ENCODE data around the gene LHFPL5. TPM values are rescaled to one million over a fixed set of nuclear protein-coding genes. Genes with fewer than 3 reads are reported as not detected.

Gene LHFPL5
- polyA plus RNA-seq, 4 donors: 0.04 to 0.12 TPM; not detected in 2

DNA sequence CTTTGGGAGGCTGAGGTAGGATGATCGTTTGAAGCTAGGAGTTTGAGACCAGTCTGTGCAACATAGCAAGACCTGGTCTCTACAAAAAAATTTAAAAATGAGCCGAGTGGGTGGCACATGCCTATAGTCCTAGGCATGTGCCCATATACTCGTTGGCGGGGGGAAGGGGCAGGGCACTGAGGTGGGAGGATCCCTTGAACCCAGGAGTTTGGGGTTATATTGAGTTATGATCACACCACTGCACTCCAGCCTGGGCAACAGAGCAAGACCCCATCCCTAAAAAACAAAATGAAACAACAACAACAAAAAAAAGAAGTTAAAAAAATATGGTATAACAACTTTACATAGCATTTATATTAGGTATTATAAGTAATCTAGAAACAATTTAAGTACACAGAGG is 47.8 kb downstream of the LHFPL5 start:
- DNase-seq: no peak
- Histone ChIP-seq H3K27ac (ENCODE audit: low read depth in 1 of 3, low read length in 2 of 3) (no peak overlapping the region), H3K9me3 (ENCODE audit: control insufficient read depth in 2 of 2, insufficient read depth in 1 of 2, low read depth in 1 of 2, low read length in 1 of 2) (peaks cover 0 to 7% of the 10 kb centered on the region in 2 donors), H3K36me3 (ENCODE audit: control insufficient read depth in 3 of 3, insufficient read depth in 2 of 3, low read depth in 1 of 3, low read length in 3 of 3) (peaks cover 0 to 26% (median 21%) of the 10 kb centered on the region in 3 donors), H3K4me3 (ENCODE audit: low read depth in 1 of 3, low read length in 3 of 3) (no peak overlapping the region), H3K27me3 (ENCODE audit: control insufficient read depth in 3 of 3, insufficient read depth in 3 of 3, low read length in 3 of 3) (no peaks in the 10 kb centered on the region), H3K4me1 (ENCODE audit: control insufficient read depth in 3 of 3, insufficient read depth in 2 of 3, low read depth in 1 of 3, low read length in 2 of 3) (no peaks in the 10 kb centered on the region)
- no peak for FAIRE-seq
- WGBS, 3 donors: 86 to 95% (median 91%) methylated on average over 4 of the region's 4 CpGs

GRCh38 chr6:35856250-35856649 is 51.1 kb downstream of the LHFPL5 start:
- Histone ChIP-seq H3K9me3 (ENCODE audit: control insufficient read depth in 2 of 2, insufficient read depth in 1 of 2, low read depth in 1 of 2, low read length in 1 of 2) (no peaks in the 10 kb centered on the region), H3K4me1 (ENCODE audit: control insufficient read depth in 3 of 3, insufficient read depth in 2 of 3, low read depth in 1 of 3, low read length in 2 of 3) (no peaks in the 10 kb centered on the region), H3K27ac (ENCODE audit: low read depth in 1 of 3, low read length in 2 of 3) (no peak overlapping the region), H3K27me3 (ENCODE audit: control insufficient read depth in 3 of 3, insufficient read depth in 3 of 3, low read length in 3 of 3) (no peaks in the 10 kb centered on the region), H3K4me3 (ENCODE audit: low read depth in 1 of 3, low read length in 3 of 3) (no peak overlapping the region), H3K36me3 (ENCODE audit: control insufficient read depth in 3 of 3, insufficient read depth in 2 of 3, low read depth in 1 of 3, low read length in 3 of 3) (peaks cover 4 to 22% (median 19%) of the 10 kb centered on the region in 3 donors)
- 97 to 100% (median 98%) methylated on average over 1 of the region's 1 CpG for WGBS, 3 donors
- FAIRE-seq (no peak), DNase-seq (no peak)

DNA sequence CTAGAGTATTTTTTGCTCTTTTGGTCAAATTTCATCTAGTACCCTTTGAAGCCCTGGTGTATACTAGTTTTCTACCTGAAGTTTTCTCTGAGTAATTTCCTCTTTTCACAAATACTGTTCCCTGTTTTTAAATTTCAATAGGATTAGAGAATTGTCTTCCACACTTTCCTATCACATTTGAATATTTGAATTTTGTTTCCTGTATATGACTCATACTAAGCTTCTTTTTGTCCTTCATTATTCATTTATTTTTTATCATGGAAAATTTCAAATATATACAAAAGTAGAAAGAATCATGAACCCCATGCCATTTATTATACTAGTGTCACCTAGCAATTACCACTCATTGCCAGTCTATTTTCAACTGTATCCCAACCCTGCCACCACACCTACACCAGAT is 52.7 kb downstream of the LHFPL5 start:
- H3K9me3 ChIP-seq (ENCODE audit: control insufficient read depth in 2 of 2, insufficient read depth in 1 of 2, low read depth in 1 of 2, low read length in 1 of 2): no peaks in the 10 kb centered on the region
- H3K27me3 ChIP-seq (ENCODE audit: control insufficient read depth in 3 of 3, insufficient read depth in 3 of 3, low read length in 3 of 3): no peaks in the 10 kb centered on the region
- H3K4me1 ChIP-seq (ENCODE audit: control insufficient read depth in 3 of 3, insufficient read depth in 2 of 3, low read depth in 1 of 3, low read length in 2 of 3): no peaks in the 10 kb centered on the region
- no peak overlapping the region for H3K4me3 ChIP-seq (ENCODE audit: low read depth in 1 of 3, low read length in 3 of 3)
- FAIRE-seq: no peak
- H3K27ac ChIP-seq (ENCODE audit: low read depth in 1 of 3, low read length in 2 of 3): no peak overlapping the region
- H3K36me3 ChIP-seq (ENCODE audit: control insufficient read depth in 3 of 3, insufficient read depth in 2 of 3, low read depth in 1 of 3, low read length in 3 of 3): peaks cover 9 to 32% (median 16%) of the 10 kb centered on the region in 3 donors
- no peak for DNase-seq

DNA sequence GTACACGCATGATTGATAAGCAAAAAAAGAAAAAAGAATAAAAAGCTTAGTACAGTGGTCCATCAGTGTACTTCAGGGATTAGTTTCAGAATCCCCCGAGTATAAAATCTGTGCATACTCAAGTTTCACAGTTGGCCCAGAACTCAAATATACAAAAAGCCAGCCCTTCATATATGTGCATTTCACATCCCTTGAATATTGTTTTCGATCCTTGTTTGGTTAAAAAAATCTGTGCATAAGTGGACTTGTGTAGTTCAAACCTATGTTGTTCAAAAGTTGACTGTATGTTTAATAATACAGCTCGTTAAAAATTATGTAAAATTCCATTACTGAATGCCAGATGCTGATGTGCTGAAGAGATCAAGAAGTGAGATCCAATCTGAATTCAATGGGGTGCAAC is 54.2 kb downstream of the LHFPL5 start:
- Histone ChIP-seq H3K27ac (ENCODE audit: low read depth in 1 of 3, low read length in 2 of 3) (no peak overlapping the region), H3K36me3 (ENCODE audit: control insufficient read depth in 3 of 3, insufficient read depth in 2 of 3, low read depth in 1 of 3, low read length in 3 of 3) (peaks cover 9 to 28% (median 10%) of the 10 kb centered on the region in 3 donors), H3K9me3 (ENCODE audit: control insufficient read depth in 2 of 2, insufficient read depth in 1 of 2, low read depth in 1 of 2, low read length in 1 of 2) (no peaks in the 10 kb centered on the region), H3K4me3 (ENCODE audit: low read depth in 1 of 3, low read length in 3 of 3) (no peak overlapping the region), H3K27me3 (ENCODE audit: control insufficient read depth in 3 of 3, insufficient read depth in 3 of 3, low read length in 3 of 3) (no peaks in the 10 kb centered on the region), H3K4me1 (ENCODE audit: control insufficient read depth in 3 of 3, insufficient read depth in 2 of 3, low read depth in 1 of 3, low read length in 2 of 3) (no peaks in the 10 kb centered on the region)
- FAIRE-seq (no peak), DNase-seq (no peak)
- 89 to 93% (median 90%) methylated on average over 4 of the region's 4 CpGs for WGBS, 3 donors

Other genes starting within 250 kb of the LHFPL5 start
- 100 to 1,000 TPM in 2 of 4 donors, 10 to 100 TPM in 1, 1 to 10 TPM in 1; 8.7 to 150 (median 88.9) TPM for gene FKBP5, start 116.4 kb upstream of the LHFPL5 start, polyA plus RNA-seq
- 1 to 10 TPM in 1 of 4 donors, under 1 TPM in 2, not detected in 1; 0.41 to 2.5 (median 0.72) TPM for gene ARMC12, start 68.3 kb upstream of the LHFPL5 start, polyA plus RNA-seq
- gene CLPSL2, start 28.8 kb upstream of the LHFPL5 start, polyA plus RNA-seq: not detected
- gene CLPSL1, start 24.3 kb upstream of the LHFPL5 start, polyA plus RNA-seq: not detected
- gene CLPS, start 8.0 kb upstream of the LHFPL5 start, polyA plus RNA-seq: 10 to 100 TPM in 2 of 4 donors, 1 to 10 TPM in 1, not detected in 1; 1.3 to 14.5 (median 12.2) TPM
- gene SRPK1, start 115.7 kb downstream of the LHFPL5 start, polyA plus RNA-seq: 10 to 100 TPM; 14.9 to 48.0 (median 30.6) TPM
- under 1 TPM in 2 of 4 donors, not detected in 2; 0.15 to 0.16 TPM for gene SLC26A8, start 219.3 kb downstream of the LHFPL5 start, polyA plus RNA-seq
- 10 to 100 TPM; 22.4 to 72.3 (median 32.2) TPM for gene MAPK14, start 222.5 kb downstream of the LHFPL5 start, polyA plus RNA-seq

Data from small intestine (tissue), 7 donors.